D721Med (cell line): Measurements from ENCODE around the gene CENPS.
"Not testable (repeated sequence)": the region's sequence is repeated elsewhere in the genome, so short reads cannot be mapped to it uniquely, and the experiment has no call there.

Experiments
- DNase-seq: peaks from one replicate; pipeline ENCODE4 v3.0.0; 2011; ENCODE audit warnings: low spot score; ENCODE audit not compliant: insufficient read length
- FAIRE-seq: peaks from 2 replicates; lab custom pipeline; 2011; peaks lifted over from hg19 to GRCh38; lab: Jason Lieb, UNC
- CTCF ChIP-seq: IDR thresholded peaks from 2 replicates; pipeline ENCODE4 v1.5.1; 2012; ENCODE audit warnings: mild to moderate bottlenecking, control low read depth; ENCODE audit not compliant: insufficient read depth; ENCODE audit errors: missing control alignments

Gene CENPS

GRCh38 chr1:10471411-10472219, 41.4 kb downstream of the CENPS start:
- no peak for DNase-seq
- no peak for FAIRE-seq
- TF ChIP-seq CTCF: no peak

- FAIRE-seq: no peak
- DNase-seq: peak; percentile 75
- no peak for TF ChIP-seq CTCF
These were observed 42.2 kb downstream of the CENPS start, which contains the start of gene DFFA for GRCh38 chr1:10472220-10473144. Gene DFFA, minus strand, starts transcription at chr1:10472529. Its CDS starts 71 bp downstream, at chr1:10472458.

- DNase-seq: no peak
- no peak for FAIRE-seq
- no peak for TF ChIP-seq CTCF
These were observed 43.0 kb downstream of the CENPS start for GRCh38 chr1:10473145-10473765.

- not testable (repeated sequence) for FAIRE-seq, DNase-seq
These were observed 44.0 kb downstream of the CENPS start for GRCh38 chr1:10474309-10474612.

- no peak for TF ChIP-seq CTCF
- FAIRE-seq (no peak), DNase-seq (peak; percentile 58)
These were observed 44.6 kb downstream of the CENPS start, which contains the start of gene PEX14 for GRCh38 chr1:10474613-10475507. Gene PEX14, plus strand, starts transcription at chr1:10474950. Its CDS starts 17 bp downstream, at chr1:10474967.

- FAIRE-seq (no peak), DNase-seq (no peak)
- no peak for TF ChIP-seq CTCF
These were observed 45.3 kb downstream of the CENPS start for GRCh38 chr1:10475510-10475909.
